Measurements from ENCODE around the gene CCDC82.

DNA sequence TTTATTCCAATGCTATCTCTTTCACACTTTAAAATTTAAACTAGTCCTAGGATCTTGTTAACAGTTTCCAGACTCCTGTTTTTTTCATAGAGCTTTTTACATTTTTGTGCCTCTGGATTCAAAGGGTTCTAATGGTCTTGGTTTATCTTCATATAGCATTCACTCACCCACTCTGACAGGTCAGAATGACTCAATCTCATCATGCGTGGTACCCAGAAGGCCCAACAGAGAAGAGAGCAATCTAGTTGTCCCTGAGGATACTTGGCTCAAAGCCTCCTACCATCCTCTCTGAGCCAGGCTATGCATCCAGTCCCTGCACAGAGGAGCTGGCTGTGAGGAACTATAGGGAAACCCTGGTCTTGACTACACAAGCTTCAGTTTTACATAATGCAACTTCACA lies 74.2 kb downstream of the CCDC82 start:
- TF ChIP-seq, protein P1, sequence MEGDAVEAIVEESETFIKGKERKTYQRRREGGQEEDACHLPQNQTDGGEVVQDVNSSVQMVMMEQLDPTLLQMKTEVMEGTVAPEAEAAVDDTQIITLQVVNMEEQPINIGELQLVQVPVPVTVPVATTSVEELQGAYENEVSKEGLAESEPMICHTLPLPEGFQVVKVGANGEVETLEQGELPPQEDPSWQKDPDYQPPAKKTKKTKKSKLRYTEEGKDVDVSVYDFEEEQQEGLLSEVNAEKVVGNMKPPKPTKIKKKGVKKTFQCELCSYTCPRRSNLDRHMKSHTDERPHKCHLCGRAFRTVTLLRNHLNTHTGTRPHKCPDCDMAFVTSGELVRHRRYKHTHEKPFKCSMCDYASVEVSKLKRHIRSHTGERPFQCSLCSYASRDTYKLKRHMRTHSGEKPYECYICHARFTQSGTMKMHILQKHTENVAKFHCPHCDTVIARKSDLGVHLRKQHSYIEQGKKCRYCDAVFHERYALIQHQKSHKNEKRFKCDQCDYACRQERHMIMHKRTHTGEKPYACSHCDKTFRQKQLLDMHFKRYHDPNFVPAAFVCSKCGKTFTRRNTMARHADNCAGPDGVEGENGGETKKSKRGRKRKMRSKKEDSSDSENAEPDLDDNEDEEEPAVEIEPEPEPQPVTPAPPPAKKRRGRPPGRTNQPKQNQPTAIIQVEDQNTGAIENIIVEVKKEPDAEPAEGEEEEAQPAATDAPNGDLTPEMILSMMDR (IDR thresholded peaks at IDR 0.05), result no peak
- no peak for TF ChIP-seq POLR2AphosphoS5 (IDR thresholded peaks at IDR 0.05)
